ENCODE data around the gene SYNPO2L. TPM values are rescaled to one million over a fixed set of nuclear protein-coding genes. Genes with fewer than 3 reads are reported as not detected.
"Not testable (repeated sequence)": the region's sequence is repeated elsewhere in the genome, so short reads cannot be mapped to it uniquely, and the experiment has no call there.

SYNPO2L gene
- total RNA-seq, 1 experiment from 2014 or later: 0.22 TPM

GRCh38 chr10:73623056-73623455 is 32.8 kb downstream of the SYNPO2L start:
- CTCF ChIA-PET: no interaction called here
- no peak overlapping the region; the same call in 1 of the 2 replicates for H3K27ac Mint-ChIP-seq
- peaks cover 20% of the 10 kb centered on the region for H3K4me1 Mint-ChIP-seq
- H3K36me3 Mint-ChIP-seq: no peaks in the 10 kb centered on the region
- H3K4me3 Mint-ChIP-seq: no peak overlapping the region
- H3K27me3 Mint-ChIP-seq (ENCODE audit: low read depth): no peaks in the 10 kb centered on the region
- ATAC-seq (no peak), DNase-seq (ENCODE audit: low spot score) (no peak)
- POLR2A ChIA-PET: no interaction called here
- TF ChIP-seq IRF2 (CRISPR knock-in tag; IDR thresholded peaks at IDR 0.05; ENCODE audit: borderline replicate concordance, low read depth): no peak
- TF ChIP-seq ZNF232 (CRISPR knock-in tag; IDR thresholded peaks at IDR 0.05): no peak
- TF ChIP-seq USF2 (CRISPR knock-in tag; IDR thresholded peaks at IDR 0.05): no peak
- no peak for TF ChIP-seq MAX (CRISPR knock-in tag; IDR thresholded peaks at IDR 0.05)
- no peak for TF ChIP-seq AR (CRISPR knock-in tag; IDR thresholded peaks at IDR 0.05)
- TF ChIP-seq CTCF (IDR thresholded peaks at IDR 0.05): no peak
- no peak for TF ChIP-seq HMGXB4 (CRISPR knock-in tag; IDR thresholded peaks at IDR 0.05)
- TF ChIP-seq NFATC4 (CRISPR knock-in tag; IDR thresholded peaks at IDR 0.05): no peak
- no peaks in the 10 kb centered on the region for H3K9me3 Mint-ChIP-seq

- H3K9me3 Mint-ChIP-seq; CTCF ChIA-PET; H3K36me3 Mint-ChIP-seq; DNase-seq (ENCODE audit: low spot score); H3K4me3 Mint-ChIP-seq; POLR2A ChIA-PET; H3K27me3 Mint-ChIP-seq (ENCODE audit: low read depth); ATAC-seq; H3K4me1 Mint-ChIP-seq; H3K27ac Mint-ChIP-seq: not testable (repeated sequence)
Observed at GRCh38 chr10:73620974-73621373, 34.9 kb downstream of the SYNPO2L start.

- H3K36me3 Mint-ChIP-seq; ATAC-seq; CTCF ChIA-PET; H3K4me3 Mint-ChIP-seq; DNase-seq (ENCODE audit: low spot score); POLR2A ChIA-PET; H3K4me1 Mint-ChIP-seq; H3K9me3 Mint-ChIP-seq; H3K27ac Mint-ChIP-seq; H3K27me3 Mint-ChIP-seq (ENCODE audit: low read depth): not testable (repeated sequence)
- TF ChIP-seq ZNF317 (CRISPR knock-in tag; IDR thresholded peaks at IDR 0.05; ENCODE audit: borderline replicate concordance, low read depth): 0 out of 2 replicates have a peak, but pooled peaks have one; percentile 15
Observed at GRCh38 chr10:73617143-73617542, 38.7 kb downstream of the SYNPO2L start.

- POLR2A ChIA-PET: no interaction called here
- no peaks in the 10 kb centered on the region for H3K36me3 Mint-ChIP-seq
- TF ChIP-seq AFF4 (CRISPR knock-in tag; IDR thresholded peaks at IDR 0.05; ENCODE audit: borderline replicate concordance): no peak
- no peak for TF ChIP-seq NFE2L1 (CRISPR knock-in tag; IDR thresholded peaks at IDR 0.05)
- TF ChIP-seq STAT6 (CRISPR knock-in tag; conservative IDR thresholded peaks at IDR 0.05; ENCODE audit: low read depth): no peak
Observed at GRCh38 chr10:73614720-73615119, 41.1 kb downstream of the SYNPO2L start.

More at GRCh38 chr10:73614720-73615119, 41.1 kb downstream of the SYNPO2L start:
- Mint-ChIP-seq H3K27me3 (ENCODE audit: low read depth) (no peaks in the 10 kb centered on the region), H3K27ac (no peak overlapping the region), H3K9me3 (no peaks in the 10 kb centered on the region), H3K4me1 (no peaks in the 10 kb centered on the region), H3K4me3 (no peak overlapping the region)
- no peak for DNase-seq (ENCODE audit: low spot score)
- no peak for ATAC-seq
- CTCF ChIA-PET: no interaction called here

Measured in WTC11 (cell line).